H1 (cell line): ENCODE results near the gene ASIC5. TPM values are rescaled to one million over a fixed set of nuclear protein-coding genes. Genes with fewer than 3 reads are reported as not detected.

Experiments
- CTCF ChIA-PET: fragments of 300-600 bp; sonication (Branson Sonifier 250); formaldehyde crosslinking; loops from one replicate; lab custom pipeline; 2021; ENCODE audit not compliant: partially characterized antibody; lab: Charles Lee
- POLR2A ChIA-PET: fragments of 300-600 bp; sonication (Branson Sonifier 250); formaldehyde crosslinking; loops from one replicate; lab custom pipeline; 2021; ENCODE audit warnings: inconsistent platforms; ENCODE audit not compliant: partially characterized antibody; lab: Charles Lee
- DNase-seq, 2 experiments: peaks; one replicate each; pipeline versions ENCODE4 v3.0.0 to v3.0.0-alpha.2; 2010 to 2022; ENCODE audit warnings: low spot score in 2 of 2, low read depth in 1 of 2, mixed read lengths in 1 of 2
- FAIRE-seq: peaks from 2 replicates; lab custom pipeline; 2011; peaks lifted over from hg19 to GRCh38; lab: Jason Lieb, UNC
- H2AFZ ChIP-seq: 2 replicates; pipeline ENCODE4 v1.8.1; 2012; ENCODE audit warnings: low read length, inconsistent platforms
- H2AK5ac ChIP-seq: 2 replicates; pipeline ENCODE4 v1.6.1; 2013; ENCODE audit warnings: low read depth, low read length
- H2BK120ac ChIP-seq: replicated peaks from 2 replicates; pipeline ENCODE3; 2013; ENCODE audit warnings: low read depth, low read length, inconsistent platforms
- H2BK12ac ChIP-seq: 2 replicates; pipeline ENCODE4 v1.6.1; 2013; ENCODE audit warnings: low read depth, low read length
- H2BK15ac ChIP-seq: 2 replicates; pipeline ENCODE4 v1.6.1; 2013; ENCODE audit warnings: low read length
- H2BK20ac ChIP-seq: 2 replicates; pipeline ENCODE4 v1.6.1; 2013; ENCODE audit warnings: low read length
- H2BK5ac ChIP-seq: 2 replicates; pipeline ENCODE4 v1.6.1; 2013; ENCODE audit warnings: low read depth, low read length
- H3K14ac ChIP-seq: 2 replicates; pipeline ENCODE4 v1.6.1; 2013; ENCODE audit warnings: inconsistent platforms; ENCODE audit not compliant: insufficient read length
- H3K18ac ChIP-seq: 2 replicates; pipeline ENCODE4 v1.6.1; 2013; ENCODE audit warnings: low read length; ENCODE audit errors: extremely low read depth
- H3K23ac ChIP-seq: 2 replicates; pipeline ENCODE4 v1.6.1; 2013; ENCODE audit warnings: inconsistent platforms; ENCODE audit not compliant: insufficient read length
- H3K23me2 ChIP-seq: 2 replicates; pipeline ENCODE4 v1.6.1; 2013; ENCODE audit warnings: low read depth, low read length
- H3K27ac ChIP-seq: 2 replicates; pipeline ENCODE4 v1.6.1; 2011; ENCODE audit warnings: low read depth, low read length, inconsistent platforms
- H3K27me3 ChIP-seq, 4 experiments: replicated peaks in 1 of 4; 1 replicate in 1 of 4; 2 replicates in 3 of 4; pipeline versions ENCODE4 v1.6.1 to v1.8.1; 2011 to 2013; ENCODE audit warnings: low read length in 3 of 4, mild to moderate bottlenecking in 3 of 4, inconsistent platforms in 2 of 4, mixed read lengths in 2 of 4, moderate library complexity in 1 of 4; ENCODE audit not compliant: control insufficient read depth in 3 of 4, insufficient read depth in 3 of 4; ENCODE audit errors: extremely low read depth in 1 of 4
- H3K36me3 ChIP-seq, 4 experiments: 2 replicates each; pipeline versions ENCODE4 v1.6.1 to v1.8.1; 2011 to 2013; ENCODE audit warnings: mild to moderate bottlenecking in 4 of 4, low read length in 3 of 4, moderate library complexity in 2 of 4, control low read depth in 1 of 4, inconsistent platforms in 1 of 4; ENCODE audit not compliant: insufficient read depth in 4 of 4, control insufficient read depth in 2 of 4
- H3K4ac ChIP-seq: replicated peaks from 2 replicates; pipeline ENCODE3; 2013; ENCODE audit warnings: low read length, low read depth, mixed read lengths, inconsistent platforms; ENCODE audit not compliant: insufficient read length
- H3K4me1 ChIP-seq, 4 experiments: replicated peaks in 1 of 4; 1 replicate in 1 of 4; 2 replicates in 3 of 4; pipeline versions ENCODE4 v1.6.1 to v1.8.1; 2011 to 2013; ENCODE audit warnings: low read length in 3 of 4, inconsistent platforms in 2 of 4, mixed read lengths in 1 of 4; ENCODE audit not compliant: insufficient read depth in 4 of 4, control insufficient read depth in 3 of 4
- H3K4me2 ChIP-seq, 2 experiments: 2 replicates each; pipeline versions ENCODE4 v1.6.1 to v1.8.1; 2011 to 2013; ENCODE audit warnings: low read depth in 2 of 2, low read length in 2 of 2, control low read depth in 1 of 2, inconsistent platforms in 1 of 2, mild to moderate bottlenecking in 1 of 2; ENCODE audit not compliant: insufficient read depth in 1 of 2
- H3K4me3 ChIP-seq, 4 experiments: fragments of 200-600, 300-600 bp in 1 of 4; sonication (generic), shearing (Covaris generic), sonication (Bioruptor Twin) in 1 of 4; 2 replicates each; pipeline versions ENCODE4 v1.5.1 to v1.8.1; 2011 to 2016; ENCODE audit warnings: low read length in 4 of 4, low read depth in 3 of 4, control low read depth in 2 of 4, inconsistent platforms in 2 of 4, mild to moderate bottlenecking in 2 of 4, mixed read lengths in 1 of 4, moderate library complexity in 1 of 4; ENCODE audit not compliant: insufficient read depth in 2 of 4; ENCODE audit errors: extremely low read depth in 1 of 4
- H3K56ac ChIP-seq: replicated peaks from 2 replicates; pipeline ENCODE3; 2013; ENCODE audit warnings: low read depth, mild to moderate bottlenecking, mixed read lengths, low read length, inconsistent platforms; ENCODE audit not compliant: insufficient read length
- H3K79me1 ChIP-seq: 2 replicates; pipeline ENCODE4 v1.6.1; 2013; ENCODE audit warnings: low read depth, low read length, control low read depth
- H3K79me2 ChIP-seq, 2 experiments: 2 replicates each; pipeline versions ENCODE4 v1.6.1 to v1.8.1; 2012 to 2013; ENCODE audit warnings: low read length in 2 of 2, mild to moderate bottlenecking in 2 of 2, inconsistent platforms in 1 of 2; ENCODE audit not compliant: insufficient read depth in 2 of 2, control insufficient read depth in 1 of 2
- H3K9ac ChIP-seq, 4 experiments: replicated peaks in 1 of 4; 1 replicate in 1 of 4; 2 replicates in 3 of 4; pipeline versions ENCODE4 v1.6.1 to v1.8.1; 2011 to 2013; ENCODE audit warnings: low read depth in 3 of 4, low read length in 3 of 4, control low read depth in 2 of 4, mild to moderate bottlenecking in 2 of 4, moderate library complexity in 2 of 4, inconsistent platforms in 1 of 4; ENCODE audit errors: extremely low read depth in 1 of 4
- H3K9me3 ChIP-seq, 2 experiments: 2 replicates each; pipeline versions ENCODE4 v1.6.1 to v1.8.1; 2012 to 2013; ENCODE audit warnings: mild to moderate bottlenecking in 2 of 2, moderate library complexity in 2 of 2, control low read depth in 1 of 2, inconsistent platforms in 1 of 2, low read depth in 1 of 2, low read length in 1 of 2, mixed read lengths in 1 of 2; ENCODE audit not compliant: insufficient read depth in 2 of 2
- H4K20me1 ChIP-seq, 2 experiments: replicated peaks in 1 of 2; 2 replicates each; pipeline versions ENCODE3 to v1.8.1; 2011 to 2013; ENCODE audit warnings: inconsistent platforms in 2 of 2, low read length in 2 of 2, mild to moderate bottlenecking in 1 of 2; ENCODE audit not compliant: insufficient read depth in 2 of 2, control insufficient read depth in 1 of 2
- H4K5ac ChIP-seq: 2 replicates; pipeline ENCODE4 v1.6.1; 2013; ENCODE audit warnings: low read length, low read depth, mixed read lengths, inconsistent platforms; ENCODE audit not compliant: insufficient read length
- H4K8ac ChIP-seq: 2 replicates; pipeline ENCODE4 v1.8.0; 2013; ENCODE audit warnings: mild to moderate bottlenecking, moderate library complexity, low read length, inconsistent platforms; ENCODE audit not compliant: insufficient read depth; ENCODE audit errors: extremely low read depth
- H4K91ac ChIP-seq: replicated peaks from 2 replicates; pipeline ENCODE3; 2013; ENCODE audit warnings: low read length, mixed read lengths, inconsistent platforms; ENCODE audit not compliant: insufficient read length
- CHD1 ChIP-seq: IDR thresholded peaks from 2 replicates; pipeline ENCODE4 v1.6.1; 2012; ENCODE audit warnings: low read depth, low read length, improper control_type of control experiment
- E2F6 ChIP-seq: IDR thresholded peaks from 2 replicates; pipeline ENCODE4 v1.6.1; 2012; ENCODE audit warnings: inconsistent platforms
- EZH2 ChIP-seq: fragments of 200-600 bp; sonication (generic); IDR thresholded peaks from 2 replicates; pipeline ENCODE4 v1.7.1; 2012; ENCODE audit warnings: low read depth, mild to moderate bottlenecking, moderate library complexity, low read length, inconsistent platforms; ENCODE audit not compliant: severe bottlenecking
- JUN ChIP-seq: IDR thresholded peaks from 2 replicates; pipeline ENCODE4 v1.6.1; 2011; ENCODE audit warnings: low read depth, mild to moderate bottlenecking, improper control_type of control experiment, low read length
- KDM5A ChIP-seq: fragments of 200-600 bp; IDR thresholded peaks from 2 replicates; pipeline ENCODE4 v1.7.1; 2012; ENCODE audit warnings: mild to moderate bottlenecking, low read length, inconsistent platforms, mixed read lengths
- PHF8 ChIP-seq: fragments of 200-600 bp; sonication (generic); conservative IDR thresholded peaks from 2 replicates; pipeline ENCODE4 v1.7.1; 2012; ENCODE audit warnings: low read depth, mild to moderate bottlenecking, inconsistent platforms, low read length, moderate library complexity
- POU5F1 ChIP-seq: IDR thresholded peaks from 2 replicates; pipeline ENCODE4 v1.6.1; 2011; ENCODE audit warnings: low read depth, mild to moderate bottlenecking, low read length, moderate library complexity
- RBBP5 ChIP-seq: IDR thresholded peaks from 2 replicates; pipeline ENCODE4 v1.7.1; 2012; ENCODE audit warnings: low read depth, mild to moderate bottlenecking, inconsistent platforms, low read length, moderate library complexity, borderline replicate concordance
- RXRA ChIP-seq: IDR thresholded peaks from 2 replicates; pipeline ENCODE4 v1.6.1; 2011; ENCODE audit warnings: low read depth, mild to moderate bottlenecking, low read length, moderate library complexity; ENCODE audit not compliant: insufficient read depth
- SP2 ChIP-seq: IDR thresholded peaks from 2 replicates; pipeline ENCODE4 v1.6.1; 2012; ENCODE audit warnings: mild to moderate bottlenecking, low read length, inconsistent platforms
- SUZ12 ChIP-seq: fragments of 200-600 bp; sonication (generic); IDR thresholded peaks from 2 replicates; pipeline ENCODE4 v1.6.1; 2012; ENCODE audit warnings: mild to moderate bottlenecking, inconsistent platforms, low read length, moderate library complexity, mixed read lengths
- TAF7 ChIP-seq: optimal IDR thresholded peaks from 2 replicates; pipeline ENCODE3; 2011; ENCODE audit warnings: low read depth, mild to moderate bottlenecking, inconsistent platforms, low read length, moderate library complexity, borderline replicate concordance
- TEAD4 ChIP-seq: IDR thresholded peaks from 2 replicates; pipeline ENCODE4 v1.6.1; 2012; ENCODE audit warnings: low read depth, low read length, inconsistent platforms, mixed read lengths
- WGBS, 2 experiments: shearing (Covaris generic) in 1 of 2; methylation state at CpG; one replicate each; pipeline versions ENCODE4 v1.1.6 to v1.1.7; 2013 to 2015; ENCODE audit warnings: low lambda C conversion rate in 2 of 2, mixed read lengths in 2 of 2, inconsistent platforms in 1 of 2, low coverage in 1 of 2, missing lambda C conversion rate in 1 of 2; ENCODE audit not compliant: insufficient replicate concordance in 2 of 2, insufficient coverage in 1 of 2, insufficient read length in 1 of 2; ENCODE audit errors: extremely low coverage in 1 of 2, missing lambda C conversion rate in 1 of 2; 5-methylcytosine and 5-hydroxymethylcytosine counted together
- polyA plus RNA-seq, 7 experiments: library from polyadenylated mRNA; depleted of rRNA in 3 of 7; stranded (reverse) in 5 of 7; unstranded in 2 of 7; fragments of >200 nt in 5 of 7; fragments of 200-250 nt in 2 of 7; gene quantifications; 1 replicate in 5 of 7; 2 replicates in 1 of 7; 4 replicates in 1 of 7; pipeline versions ENCODE4 v1.2.1 to v1.2.3, GENCODE V29; 2011 to 2013; ENCODE audit warnings: missing spikeins in 2 of 7, mixed read lengths in 2 of 7
- total RNA-seq: library from RNA; stranded (reverse); fragmentation: NEBNext Ultra II Directional; extraction: Animal tissue kit (Norgen Biotek cat#: 25700); gene quantifications from 2 replicates; pipeline ENCODE4 v1.2.1, GENCODE V29; 2021

Gene ASIC5
- total and polyA plus RNA-seq, 2 of the 8 experiments (the other 6 are each of a cell fraction or from before 2014, with no cell fraction given), result not detected

- no peak for FAIRE-seq
Measured at GRCh38 chr4:155875878-155876277, 9.8 kb upstream of the ASIC5 start.

More at GRCh38 chr4:155875878-155876277, 9.8 kb upstream of the ASIC5 start:
- H3K27me3 ChIP-seq, result no peaks in the 10 kb centered on the region
- no peaks in the 10 kb centered on the region for H3K79me2 ChIP-seq
- no peak overlapping the region for H2AFZ ChIP-seq
- no peak for DNase-seq
- WGBS, 2 experiments, result 96% methylated on average over 1 of the region's 1 CpG; no CpG with 5 or more reads in 1 of the 2 experiments
- H4K5ac ChIP-seq, result no peak overlapping the region
- H2BK120ac ChIP-seq, result no peak overlapping the region
- no peak overlapping the region for H2BK5ac ChIP-seq
- no peak overlapping the region for H3K4me3 ChIP-seq
- H3K79me1 ChIP-seq, result no peaks in the 10 kb centered on the region
- no peaks in the 10 kb centered on the region for H3K23me2 ChIP-seq
- no peak overlapping the region for H2BK12ac ChIP-seq
- TF ChIP-seq SUZ12 (no peak), CHD1 (no peak), TEAD4 (no peak), RXRA (no peak), RBBP5 (no peak), E2F6 (no peak), EZH2 (no peak), JUN (no peak), POU5F1 (no peak), KDM5A (no peak), SP2 (no peak), TAF7 (no peak), PHF8 (no peak)
- no peak overlapping the region for H2AK5ac ChIP-seq
- H3K4me2 ChIP-seq, result no peak overlapping the region
- H3K18ac ChIP-seq, result no peak overlapping the region
- CTCF ChIA-PET, result no interaction called here
- H4K20me1 ChIP-seq, result no peaks in the 10 kb centered on the region
- POLR2A ChIA-PET, result interaction anchor here (0.6 kb wide), 1 partner anchor 9 kb away, joined by 3 read pairs; no protein-coding TSS in a partner anchor
- H3K27ac ChIP-seq, result no peak overlapping the region
- peaks cover 0 to 7% (median 0%) of the 10 kb centered on the region in 4 experiments; a peak in 1 of 8 replicates for H3K36me3 ChIP-seq
- no peak overlapping the region for H4K8ac ChIP-seq
- no peak overlapping the region for H3K9ac ChIP-seq
- no peak overlapping the region for H3K23ac ChIP-seq
- H3K4me1 ChIP-seq, result no peaks in the 10 kb centered on the region
- no peak overlapping the region for H4K91ac ChIP-seq
- no peak overlapping the region for H3K4ac ChIP-seq
- H3K56ac ChIP-seq, result no peak overlapping the region
- H3K14ac ChIP-seq, result no peak overlapping the region
- no peak overlapping the region for H2BK15ac ChIP-seq
- H3K9me3 ChIP-seq, result peaks cover 15 to 16% of the 10 kb centered on the region in 2 experiments; a peak in 3 of 4 replicates
- H2BK20ac ChIP-seq, result no peak overlapping the region
